Measurements from ENCODE around the gene SLC24A2. TPM values are rescaled to one million over a fixed set of nuclear protein-coding genes. Genes with fewer than 3 reads are reported as not detected.

Gene SLC24A2
- total and polyA plus RNA-seq, 2 of the 8 experiments (the other 6 are each of a cell fraction or from before 2014, with no cell fraction given): 2.8 to 6.5 TPM

DNA sequence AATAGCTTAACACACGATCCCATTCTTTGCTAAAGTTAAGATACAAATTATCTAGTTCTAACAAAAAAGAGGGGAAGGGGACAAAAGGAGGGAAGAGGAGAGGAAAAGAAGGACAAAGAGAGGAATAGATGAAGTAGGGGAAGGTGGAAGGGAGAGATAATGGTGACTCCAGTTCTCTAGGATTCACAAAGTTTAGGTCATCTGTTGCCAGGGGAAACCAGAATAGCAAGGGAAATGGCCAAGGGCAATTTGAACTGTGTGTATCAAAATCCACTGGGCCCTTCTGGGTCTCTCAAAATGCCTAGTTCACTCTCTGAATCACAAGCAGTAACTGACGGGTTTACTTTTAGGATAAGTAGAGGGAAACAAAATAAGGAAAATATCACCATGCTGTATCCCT, 7.6 kb downstream of the SLC24A2 start:
- DNase-seq (ENCODE audit: low read depth in 1 of 2, low spot score in 2 of 2): no peak
- no peak overlapping the region for H2BK15ac ChIP-seq (ENCODE audit: low read length)
- no peaks in the 10 kb centered on the region; a peak in 2 of 8 replicates for H3K36me3 ChIP-seq (ENCODE audit: control insufficient read depth in 2 of 4, insufficient read depth in 4 of 4, low read length in 3 of 4)
- no peak overlapping the region for H2AK5ac ChIP-seq (ENCODE audit: low read depth, low read length)
- no peak for FAIRE-seq
- H3K4me3 ChIP-seq (ENCODE audit: extremely low read depth in 1 of 4, insufficient read depth in 2 of 4, low read depth in 3 of 4, low read length in 4 of 4): no peak overlapping the region
- no peak overlapping the region for H2BK120ac ChIP-seq (replicated peaks; ENCODE audit: low read depth, low read length)
- no peak overlapping the region for H2AFZ ChIP-seq (ENCODE audit: low read length)
- no peak overlapping the region for H3K4ac ChIP-seq (replicated peaks; ENCODE audit: insufficient read length, low read depth, low read length)
- H3K79me2 ChIP-seq (ENCODE audit: control insufficient read depth in 1 of 2, insufficient read depth in 2 of 2, low read length in 2 of 2): 0 out of 4 replicates have a peak, but pooled peaks cover 0 to 2% of the 10 kb centered on the region in 2 experiments
- CTCF ChIA-PET (ENCODE audit: partially characterized antibody): no interaction called here
- no peak overlapping the region for H2BK12ac ChIP-seq (ENCODE audit: low read depth, low read length)
- H2BK5ac ChIP-seq (ENCODE audit: low read depth, low read length): no peak overlapping the region
- H4K20me1 ChIP-seq (replicated peaks in 1 of 2; ENCODE audit: control insufficient read depth in 1 of 2, insufficient read depth in 2 of 2, low read length in 2 of 2): no peaks in the 10 kb centered on the region
- no peak overlapping the region for H4K5ac ChIP-seq (ENCODE audit: insufficient read length, low read depth, low read length)
- H3K27ac ChIP-seq (ENCODE audit: low read depth, low read length): no peak overlapping the region
- no peak overlapping the region for H3K4me2 ChIP-seq (ENCODE audit: insufficient read depth in 1 of 2, low read depth in 2 of 2, low read length in 2 of 2)
- H3K23ac ChIP-seq (ENCODE audit: insufficient read length): no peak overlapping the region
- H3K9me3 ChIP-seq (ENCODE audit: insufficient read depth in 2 of 2, low read depth in 1 of 2, low read length in 1 of 2): no peaks in the 10 kb centered on the region
- no peak overlapping the region for H3K18ac ChIP-seq (ENCODE audit: extremely low read depth, low read length)
- no peak overlapping the region for H4K8ac ChIP-seq (ENCODE audit: extremely low read depth, insufficient read depth, low read length)
- H4K91ac ChIP-seq (replicated peaks; ENCODE audit: insufficient read length, low read length): no peak overlapping the region
- H3K4me1 ChIP-seq (replicated peaks in 1 of 4; ENCODE audit: control insufficient read depth in 3 of 4, insufficient read depth in 4 of 4, low read length in 3 of 4): peaks cover 0 to 3% (median 1%) of the 10 kb centered on the region in 4 experiments; a peak in 4 of 7 replicates
- no peaks in the 10 kb centered on the region for H3K23me2 ChIP-seq (ENCODE audit: low read depth, low read length)
- H2BK20ac ChIP-seq (ENCODE audit: low read length): no peak overlapping the region
- H3K79me1 ChIP-seq (ENCODE audit: low read depth, low read length): no peaks in the 10 kb centered on the region
- TF ChIP-seq GTF2F1 (IDR thresholded peaks at IDR 0.05; ENCODE audit: borderline replicate concordance, low read depth, low read length) (no peak), JUN (IDR thresholded peaks at IDR 0.05; ENCODE audit: low read depth, low read length) (no peak), RFX5 (IDR thresholded peaks at IDR 0.05; ENCODE audit: borderline replicate concordance, low read depth, low read length) (peak; percentile 81; the same call in 1 of the 2 replicates)
- no peak overlapping the region for H3K9ac ChIP-seq (replicated peaks in 1 of 4; ENCODE audit: extremely low read depth in 1 of 4, low read depth in 3 of 4, low read length in 3 of 4)
- no peaks in the 10 kb centered on the region; a peak in 1 of 7 replicates for H3K27me3 ChIP-seq (replicated peaks in 1 of 4; ENCODE audit: control insufficient read depth in 3 of 4, extremely low read depth in 1 of 4, insufficient read depth in 3 of 4, low read length in 3 of 4)
- no peak overlapping the region for H3K14ac ChIP-seq (ENCODE audit: insufficient read length)
- 88% methylated on average over 2 of the region's 2 CpGs; no CpG with 5 or more reads in 1 of the 2 experiments for WGBS, 2 experiments (ENCODE audit: extremely low coverage in 1 of 2, insufficient coverage in 1 of 2, insufficient read length in 1 of 2, insufficient replicate concordance in 2 of 2, low coverage in 1 of 2, low lambda C conversion rate in 2 of 2, missing lambda C conversion rate in 1 of 2)
- POLR2A ChIA-PET (ENCODE audit: partially characterized antibody): interaction anchor here (1.7 kb wide), 1 partner anchor 9 kb away, joined by 3 read pairs; no protein-coding TSS in a partner anchor
- no peak overlapping the region for H3K56ac ChIP-seq (replicated peaks; ENCODE audit: insufficient read length, low read depth, low read length)
